Effector memory CD4-positive, alpha-beta T cell (primary cell): ENCODE measurements around the gene BORCS5.

Experiments
- DNase-seq, 3 donors: peaks; one replicate each; pipeline ENCODE4 v3.0.0-alpha.2; 2020
- H3K27ac ChIP-seq: 2 replicates; pipeline ENCODE4 v1.7.0; 2013; ENCODE audit warnings: mild to moderate bottlenecking, low read length, moderate library complexity; ENCODE audit not compliant: insufficient read depth, poor library complexity, severe bottlenecking
- H3K27me3 ChIP-seq: replicated peaks from 2 replicates; pipeline ENCODE4 v1.7.0; 2013; ENCODE audit warnings: mild to moderate bottlenecking, low read length; ENCODE audit not compliant: insufficient read depth, control insufficient read depth, poor library complexity, severe bottlenecking
- H3K36me3 ChIP-seq: 2 replicates; pipeline ENCODE4 v1.7.0; 2013; ENCODE audit warnings: mild to moderate bottlenecking, low read length, moderate library complexity; ENCODE audit not compliant: control insufficient read depth, insufficient read depth
- H3K4me1 ChIP-seq: 2 replicates; pipeline ENCODE4 v1.7.0; 2013; ENCODE audit warnings: low read length, mild to moderate bottlenecking; ENCODE audit not compliant: control insufficient read depth, insufficient read depth, poor library complexity, severe bottlenecking
- H3K4me3 ChIP-seq: 2 replicates; pipeline ENCODE4 v1.7.0; 2013; ENCODE audit warnings: low read length, low read depth, mild to moderate bottlenecking; ENCODE audit not compliant: insufficient read depth, poor library complexity, severe bottlenecking
- H3K9me3 ChIP-seq: 2 replicates; pipeline ENCODE4 v1.7.0; 2013; ENCODE audit warnings: mild to moderate bottlenecking, low read length, moderate library complexity; ENCODE audit not compliant: control insufficient read depth

Gene BORCS5

DNA sequence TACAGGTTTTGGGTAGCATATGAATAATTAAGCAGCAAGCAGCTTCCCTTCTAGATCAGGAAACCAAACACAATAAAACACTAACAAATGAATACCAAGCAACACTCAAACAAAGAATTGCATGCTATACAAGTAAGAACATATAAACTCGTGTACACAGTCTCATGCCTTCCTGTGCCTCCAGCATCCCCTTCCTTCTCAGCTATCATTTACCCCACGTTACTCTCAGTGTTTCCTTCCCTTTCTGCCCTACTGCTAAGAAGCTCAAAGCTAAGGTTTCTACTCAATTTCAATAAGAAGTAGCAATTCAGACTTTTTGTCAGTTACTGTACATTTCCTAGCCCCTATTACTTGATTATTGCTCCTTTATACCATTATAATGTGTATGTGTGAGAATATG is 124.8 kb downstream of the BORCS5 start:
- peak overlapping the region; percentile 80 for H3K27ac ChIP-seq
- no peaks in the 10 kb centered on the region for H3K27me3 ChIP-seq
- H3K9me3 ChIP-seq: no peaks in the 10 kb centered on the region
- H3K4me1 ChIP-seq: peaks cover 28% of the 10 kb centered on the region
- peaks cover 31% of the 10 kb centered on the region for H3K36me3 ChIP-seq
- DNase-seq: peak in 1 of 3 donors; percentile 8
- no peak overlapping the region for H3K4me3 ChIP-seq

DNA sequence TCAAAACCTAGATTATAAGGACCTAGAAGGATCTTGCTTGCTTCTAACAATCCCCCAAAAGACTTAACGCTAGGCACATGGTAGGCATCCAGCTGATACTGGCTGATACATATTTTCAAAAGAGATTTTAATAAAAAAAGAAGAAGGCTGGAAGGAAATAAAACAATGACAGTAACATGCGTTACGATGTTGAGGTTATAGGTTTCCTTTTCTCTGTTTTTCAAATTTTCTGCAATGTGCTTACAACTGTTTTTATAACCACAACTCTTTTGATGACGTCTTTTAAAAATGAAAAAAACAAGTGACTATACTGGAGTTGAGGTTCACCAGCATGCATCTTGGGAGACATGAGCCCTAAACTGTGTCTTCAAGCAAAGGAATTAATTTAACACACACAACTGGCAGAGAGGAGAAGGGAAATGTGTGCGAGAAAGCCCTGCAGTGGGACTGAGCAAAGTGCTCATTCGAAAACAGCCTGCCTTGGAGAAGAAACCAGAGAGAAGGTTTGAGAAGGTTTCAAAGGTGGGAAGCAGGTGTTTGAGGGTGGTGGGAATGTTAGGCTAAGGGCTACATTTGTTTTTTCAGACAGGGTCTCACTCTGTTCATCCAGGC is 125.4 kb downstream of the BORCS5 start:
- H3K36me3 ChIP-seq: peaks cover 25% of the 10 kb centered on the region
- H3K9me3 ChIP-seq: no peaks in the 10 kb centered on the region
- H3K27me3 ChIP-seq: no peaks in the 10 kb centered on the region
- DNase-seq: peak in 1 of 3 donors; percentile 31
- H3K27ac ChIP-seq: peak overlapping the region; percentile 80
- peaks cover 32% of the 10 kb centered on the region for H3K4me1 ChIP-seq
- H3K4me3 ChIP-seq: peak overlapping the region; percentile 5

DNA sequence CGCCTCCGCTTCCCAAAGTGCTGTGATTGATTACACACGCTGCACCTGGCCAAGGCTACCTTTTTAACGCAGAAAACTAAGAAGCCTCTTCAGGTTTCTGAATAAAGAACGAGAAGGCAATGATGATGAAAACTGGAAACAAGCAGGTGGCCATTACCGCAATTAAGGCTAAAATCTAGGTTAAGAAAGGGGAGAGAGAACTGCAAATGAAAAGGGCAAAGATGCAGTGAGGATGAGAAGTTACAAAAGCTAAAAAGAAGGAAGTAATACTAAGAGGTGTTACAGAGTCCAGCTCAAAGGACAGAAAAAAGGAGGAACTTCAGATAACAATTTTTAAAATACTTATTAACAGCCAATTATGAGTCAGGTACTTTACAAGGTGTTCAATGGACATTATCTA is 126.1 kb downstream of the BORCS5 start:
- Histone ChIP-seq H3K27ac (peak overlapping the region; percentile 80), H3K4me3 (no peak overlapping the region)

DNA sequence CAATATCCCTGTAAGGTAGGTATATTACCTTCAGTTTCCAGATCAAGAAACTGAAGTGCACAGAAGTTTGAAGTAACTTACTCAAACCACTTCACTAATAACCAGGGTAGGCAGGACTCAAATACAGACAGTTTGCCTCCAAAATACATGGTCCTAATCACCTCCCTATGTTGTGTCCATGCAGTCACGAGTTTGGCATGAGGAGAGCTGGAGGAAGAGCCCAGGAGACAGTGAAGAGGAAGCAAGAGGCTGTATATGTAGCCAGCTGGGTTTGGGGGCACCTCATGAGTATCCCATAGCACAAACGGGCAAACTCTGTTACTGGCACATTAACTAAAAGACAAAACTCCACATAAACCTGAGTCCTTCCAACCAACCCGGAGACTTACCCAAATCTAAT is 126.6 kb downstream of the BORCS5 start:
- Histone ChIP-seq H3K27me3 (no peaks in the 10 kb centered on the region), H3K27ac (peak overlapping the region; percentile 80), H3K4me1 (peaks cover 41% of the 10 kb centered on the region), H3K4me3 (peak overlapping the region; percentile 35), H3K9me3 (no peaks in the 10 kb centered on the region), H3K36me3 (peaks cover 14% of the 10 kb centered on the region)
- DNase-seq: no peak

More for the DNA sequence above, 126.1 kb downstream of the BORCS5 start:
- Histone ChIP-seq H3K4me1 (peaks cover 37% of the 10 kb centered on the region), H3K27me3 (no peaks in the 10 kb centered on the region), H3K36me3 (peaks cover 18% of the 10 kb centered on the region), H3K9me3 (no peaks in the 10 kb centered on the region)
- no peak for DNase-seq

DNA sequence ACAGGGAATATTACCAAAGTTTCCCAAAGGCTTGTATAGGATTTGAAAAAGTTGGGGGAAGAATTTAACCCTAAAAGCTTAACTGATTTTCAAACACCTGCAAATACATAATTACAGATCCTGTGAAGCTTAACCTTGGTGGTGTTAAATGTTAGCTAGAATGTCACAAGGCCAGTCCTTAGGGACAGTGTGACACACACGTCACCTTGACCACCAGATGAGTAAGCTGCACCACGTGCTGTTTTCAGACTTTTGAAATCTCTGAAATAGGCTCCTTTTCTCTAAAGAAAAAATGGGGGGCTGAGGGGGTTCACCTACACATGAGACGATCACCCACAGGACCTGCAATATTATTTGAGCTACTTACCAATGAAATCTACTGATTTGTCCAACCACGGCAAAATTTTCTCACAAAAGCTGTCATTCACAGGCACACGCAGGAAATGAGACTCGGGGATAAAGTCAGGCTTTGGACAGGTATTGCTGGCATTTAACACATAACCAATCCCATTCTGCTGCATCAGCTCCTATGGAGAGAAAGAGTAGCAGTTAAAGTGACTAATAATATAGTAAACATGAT is 129.9 kb downstream of the BORCS5 start:
- Histone ChIP-seq H3K27me3 (no peaks in the 10 kb centered on the region), H3K36me3 (no peaks in the 10 kb centered on the region), H3K9me3 (no peaks in the 10 kb centered on the region), H3K4me1 (peaks cover 35% of the 10 kb centered on the region), H3K4me3 (no peak overlapping the region), H3K27ac (peak overlapping the region; percentile 52)
- DNase-seq: no peak

DNA sequence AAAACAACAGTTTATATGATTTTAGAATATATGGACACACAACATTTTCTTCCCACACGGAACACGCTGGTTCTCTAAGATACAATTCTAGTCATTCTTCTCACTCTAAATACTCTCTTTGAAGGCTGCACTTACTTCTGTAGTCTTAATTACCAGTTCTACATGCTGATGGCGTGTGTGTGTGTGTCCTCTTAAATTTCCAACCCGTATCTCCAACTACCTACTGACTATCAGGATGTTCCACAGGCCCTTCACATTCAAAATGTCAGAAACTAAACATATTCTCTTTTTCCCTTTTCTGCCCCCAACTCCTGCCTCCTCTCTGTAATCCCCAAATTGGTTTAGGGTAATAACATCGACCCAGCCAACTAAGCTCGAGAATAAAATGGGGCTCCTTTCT is 130.6 kb downstream of the BORCS5 start:
- H3K4me3 ChIP-seq: no peak overlapping the region

DNA sequence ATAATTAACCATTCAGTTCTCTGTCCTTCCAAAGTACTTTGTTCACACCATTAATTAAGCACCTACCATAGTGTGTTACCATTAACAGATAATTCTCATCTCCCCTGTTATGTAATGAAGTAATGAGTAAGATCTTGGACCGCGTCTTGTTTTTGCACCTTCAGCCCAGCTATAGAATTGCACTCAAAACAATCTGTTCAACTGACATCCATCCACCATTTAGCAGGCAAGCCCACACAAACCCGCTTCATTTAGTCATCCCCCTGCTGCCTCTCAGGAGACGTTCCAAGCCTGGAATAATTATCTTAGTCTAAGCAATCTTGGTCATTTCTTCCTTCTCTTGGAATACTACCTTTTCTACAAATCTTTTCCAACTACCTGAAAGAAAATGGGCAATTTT is 131.4 kb downstream of the BORCS5 start:
- Histone ChIP-seq H3K36me3 (no peaks in the 10 kb centered on the region), H3K4me3 (no peak overlapping the region), H3K4me1 (peaks cover 24% of the 10 kb centered on the region), H3K27me3 (no peaks in the 10 kb centered on the region), H3K9me3 (no peaks in the 10 kb centered on the region), H3K27ac (peak overlapping the region; percentile 21)
- DNase-seq: no peak

More for the DNA sequence above, 130.6 kb downstream of the BORCS5 start:
- Histone ChIP-seq H3K27ac (peak overlapping the region; percentile 21), H3K9me3 (no peaks in the 10 kb centered on the region), H3K36me3 (no peaks in the 10 kb centered on the region), H3K27me3 (no peaks in the 10 kb centered on the region), H3K4me1 (peaks cover 32% of the 10 kb centered on the region)
- DNase-seq: no peak

DNA sequence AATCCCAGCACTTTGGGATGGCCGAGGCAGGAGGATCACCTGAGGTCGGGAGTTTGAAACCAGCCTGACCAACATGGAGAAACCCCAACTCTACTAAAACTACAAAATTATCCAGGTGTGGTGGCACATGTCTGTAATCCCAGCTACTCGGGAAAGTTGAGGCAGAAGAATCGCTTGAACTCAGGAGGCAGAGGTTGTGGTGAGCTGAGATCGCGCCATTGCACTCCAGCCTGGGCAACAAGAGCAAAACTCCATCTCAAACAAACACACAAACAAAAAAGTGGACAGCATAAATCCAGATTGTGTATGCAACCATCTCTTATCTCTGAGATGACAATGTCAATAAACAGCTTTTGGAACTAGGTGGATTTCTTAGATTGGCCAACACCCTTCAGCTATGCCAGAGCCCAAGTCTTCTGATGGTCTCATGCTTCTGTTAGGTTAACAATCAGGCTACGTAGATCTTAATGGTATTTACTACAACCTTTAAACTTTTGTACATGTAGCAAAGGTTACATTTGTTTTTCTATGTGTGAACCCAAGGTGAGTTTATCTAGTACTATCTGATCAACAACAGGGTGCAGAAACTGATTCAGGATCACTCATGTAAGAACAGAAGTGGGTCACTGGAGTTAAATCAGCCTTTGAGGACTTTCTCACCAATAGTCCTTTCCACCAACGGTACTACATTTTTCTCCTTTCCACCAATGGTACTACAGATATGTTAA is 132.1 kb downstream of the BORCS5 start:
- peaks cover 20% of the 10 kb centered on the region for H3K4me1 ChIP-seq
- H3K4me3 ChIP-seq: no peak overlapping the region
- H3K27ac ChIP-seq: peak overlapping the region; percentile 51
- H3K27me3 ChIP-seq: no peaks in the 10 kb centered on the region
- no peak for DNase-seq
- no peaks in the 10 kb centered on the region for H3K9me3 ChIP-seq
- H3K36me3 ChIP-seq: no peaks in the 10 kb centered on the region

DNA sequence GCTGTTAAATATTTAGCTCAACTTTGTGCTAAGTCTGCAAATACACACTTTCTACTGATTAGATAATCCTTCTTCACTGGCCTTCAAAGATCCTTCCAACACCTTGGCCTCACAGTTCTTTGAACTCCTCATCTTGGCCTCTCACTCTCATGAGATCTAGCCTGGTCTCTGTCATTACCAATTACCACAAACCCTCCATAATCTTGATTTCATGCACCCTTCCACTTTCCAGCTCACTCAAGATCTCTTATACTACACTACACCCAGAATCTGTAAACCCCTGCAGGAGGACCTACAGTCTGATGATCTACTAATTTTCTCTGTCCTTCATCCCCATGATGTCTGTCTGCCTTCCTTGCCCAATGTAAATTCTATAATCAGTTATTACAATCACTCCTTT is 134.7 kb downstream of the BORCS5 start:
- Histone ChIP-seq H3K27ac (no peak overlapping the region), H3K4me1 (peaks cover 25% of the 10 kb centered on the region), H3K9me3 (no peaks in the 10 kb centered on the region), H3K27me3 (no peaks in the 10 kb centered on the region), H3K36me3 (peaks cover 4% of the 10 kb centered on the region), H3K4me3 (no peak overlapping the region)
- DNase-seq: no peak

DNA sequence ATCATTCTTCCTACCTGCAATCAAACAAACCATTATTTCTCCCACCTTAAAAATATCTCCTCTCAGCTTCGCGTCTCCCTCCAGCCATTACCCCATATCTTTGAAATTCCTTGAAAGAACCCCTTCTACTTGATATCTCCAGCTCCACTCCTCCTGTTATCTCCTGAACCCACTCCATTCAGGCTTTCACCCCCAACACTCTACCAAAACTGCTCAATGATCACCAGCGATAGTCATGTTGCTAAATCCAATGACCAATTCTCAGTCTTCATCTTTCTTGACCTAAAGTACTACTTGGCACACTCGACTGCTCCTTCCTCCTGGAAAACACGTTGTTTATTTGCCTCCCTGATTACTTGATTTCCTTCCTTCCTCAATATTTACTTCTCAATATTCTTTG is 135.7 kb downstream of the BORCS5 start:
- DNase-seq: no peak
- Histone ChIP-seq H3K4me3 (no peak overlapping the region), H3K27ac (no peak overlapping the region), H3K9me3 (no peaks in the 10 kb centered on the region), H3K36me3 (peaks cover 4% of the 10 kb centered on the region), H3K4me1 (peaks cover 18% of the 10 kb centered on the region), H3K27me3 (no peaks in the 10 kb centered on the region)
